T-cell (primary cell): ENCODE results near the gene STAU1. TPM values are rescaled to one million over a fixed set of nuclear protein-coding genes. Genes with fewer than 3 reads are reported as not detected.

Experiments used
- ATAC-seq, 4 experiments: fragments of 200-7000 bp in 3 of 4; fragments of 150-1000 bp in 1 of 4; cut with Tn5 transposase; replicated peaks in 1 of 4; 1 replicate in 3 of 4; 2 replicates in 1 of 4; pipeline ENCODE4 v1.10.0; 2021; ENCODE audit warnings: moderate library complexity in 3 of 4, mild to moderate bottlenecking in 2 of 4, moderate number of reproducible peaks in 1 of 4
- CTCF ChIA-PET, 2 donors: fragments of 300-600 bp; sonication (Branson Sonifier 250); formaldehyde crosslinking; loops; one replicate each; lab custom pipeline; 2022; ENCODE audit warnings: antibody characterized with exemption in 2 of 2; lab: Charles Lee
- POLR2A ChIA-PET, 2 donors: fragments of 300-600 bp; sonication (Branson Sonifier 250); formaldehyde crosslinking; loops; one replicate each; lab custom pipeline; 2022; ENCODE audit warnings: antibody characterized with exemption in 2 of 2; lab: Charles Lee
- DNase-seq, 35 experiments: peaks; one replicate each; pipeline versions ENCODE4 v3.0.0 to v3.0.0-alpha.2; 2013 to 2023
- H3K27ac ChIP-seq: one replicate; pipeline ENCODE4 v1.5.1; 2013; ENCODE audit warnings: low read length
- H3K27me3 ChIP-seq, 2 experiments: replicated peaks in 1 of 2; 1 replicate in 1 of 2; 2 replicates in 1 of 2; pipeline versions ENCODE4 v1.6.1 to v1.7.0; 2013; ENCODE audit warnings: low read length in 1 of 2, mixed read lengths in 1 of 2; ENCODE audit not compliant: control insufficient read depth in 2 of 2, insufficient read depth in 2 of 2; ENCODE audit errors: extremely low read depth in 1 of 2
- H3K36me3 ChIP-seq, 2 donors: 1 replicate in 1 of 2; 2 replicates in 1 of 2; pipeline versions ENCODE4 v1.6.1 to v1.7.0; 2013; ENCODE audit warnings: low read length in 1 of 2; ENCODE audit not compliant: control insufficient read depth in 2 of 2, insufficient read depth in 1 of 2; ENCODE audit errors: extremely low read depth in 1 of 2
- H3K4me1 ChIP-seq, 2 experiments: 1 replicate in 1 of 2; 2 replicates in 1 of 2; pipeline versions ENCODE4 v1.6.1 to v1.7.0; 2013; ENCODE audit warnings: low read length in 2 of 2, mixed read lengths in 1 of 2; ENCODE audit not compliant: insufficient read depth in 2 of 2, control insufficient read depth in 1 of 2; ENCODE audit errors: extremely low read depth in 1 of 2
- H3K4me3 ChIP-seq, 2 donors: 1 replicate in 1 of 2; 2 replicates in 1 of 2; pipeline versions ENCODE4 v1.5.1 to v1.7.0; 2013; ENCODE audit warnings: mild to moderate bottlenecking in 2 of 2, low read length in 1 of 2, moderate library complexity in 1 of 2; ENCODE audit not compliant: control insufficient read depth in 1 of 2; ENCODE audit errors: extremely low read depth in 1 of 2
- H3K9me3 ChIP-seq: 2 replicates; pipeline ENCODE4 v1.7.0; 2013
- H3K27ac Mint-ChIP-seq, 2 donors: one replicate each; pipeline ENCODE4 v1.8.0; 2020 to 2021; ENCODE audit warnings: mild to moderate bottlenecking in 2 of 2, mixed read lengths in 2 of 2
- H3K27me3 Mint-ChIP-seq, 2 donors: one replicate each; pipeline ENCODE4 v1.8.0; 2021 to 2022; ENCODE audit warnings: mixed read lengths in 2 of 2
- H3K36me3 Mint-ChIP-seq: one replicate; pipeline ENCODE4 v1.8.0; 2021; ENCODE audit warnings: mixed read lengths
- H3K4me1 Mint-ChIP-seq, 3 donors: one replicate each; pipeline ENCODE4 v1.8.0; 2020 to 2022; ENCODE audit warnings: mixed read lengths in 3 of 3, mild to moderate bottlenecking in 1 of 3
- H3K4me3 Mint-ChIP-seq, 3 donors: one replicate each; pipeline ENCODE4 v1.8.0; 2020 to 2022; ENCODE audit warnings: mild to moderate bottlenecking in 3 of 3, mixed read lengths in 3 of 3, moderate library complexity in 3 of 3
- H3K9me3 Mint-ChIP-seq, 3 donors: one replicate each; pipeline ENCODE4 v1.8.0; 2020 to 2022; ENCODE audit warnings: mixed read lengths in 3 of 3
- WGBS: methylation state at CpG from one replicate; pipeline ENCODE4 v1.1.5; 2013; ENCODE audit warnings: missing lambda C conversion rate; ENCODE audit not compliant: insufficient coverage; 5-methylcytosine and 5-hydroxymethylcytosine counted together
- total RNA-seq, 35 experiments: library from RNA in 6 of 35; stranded (reverse) in 6 of 35; fragments of 120-200 nt in 1 of 35; gene quantifications; one replicate each; pipeline versions ENCODE4 v1.2.1 to v1.2.4 and lab custom pipeline; 2013 to 2026

STAU1 gene
- total RNA-seq, 5 donors from 2014 or later (not counting 1 experiment from before 2014, with no cell fraction given), result 39.3 to 52.8 (median 43.6) TPM

DNA sequence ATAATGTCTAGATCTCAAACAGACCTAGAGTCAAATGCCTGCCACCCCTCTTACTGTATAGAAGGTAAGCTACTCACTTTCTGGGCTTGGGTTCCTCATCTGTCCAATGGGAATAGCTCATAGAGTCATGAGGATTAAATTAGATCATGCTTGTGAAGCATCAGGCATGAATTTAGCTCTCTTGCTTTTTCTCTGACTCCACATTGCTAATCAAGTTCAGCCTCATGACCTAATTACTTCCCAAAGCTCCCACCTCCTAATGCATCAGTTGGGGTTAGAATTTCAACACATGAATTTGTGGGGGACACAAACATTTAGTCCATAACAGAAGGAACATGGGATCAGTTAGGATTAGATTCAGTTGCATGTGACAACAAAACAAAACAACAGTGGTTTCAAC lies 26.4 kb upstream of the STAU1 start:
- no peak overlapping the region for H3K27ac ChIP-seq
- Mint-ChIP-seq H3K4me3 (no peak overlapping the region), H3K4me1 (peaks cover 8 to 10% (median 10%) of the 10 kb centered on the region in 3 donors), H3K27me3 (no peaks in the 10 kb centered on the region), H3K36me3 (no peaks in the 10 kb centered on the region), H3K27ac (no peak overlapping the region), H3K9me3 (peaks cover 5 to 6% (median 6%) of the 10 kb centered on the region in 3 donors)
- H3K4me1 ChIP-seq, result peaks cover 0 to 13% of the 10 kb centered on the region in 2 experiments
- H3K9me3 ChIP-seq, result no peaks in the 10 kb centered on the region
- no peaks in the 10 kb centered on the region for H3K27me3 ChIP-seq
- no peaks in the 10 kb centered on the region for H3K36me3 ChIP-seq
- ChIA-PET POLR2A (interaction anchor here in 1 of 2 donors (0.6 kb wide), 2 partner anchors 9 to 40 kb away, joined by 3 to 6 read pairs; no protein-coding TSS in a partner anchor), CTCF (interaction anchor here (0.8 to 4.3 kb wide), 6 partner anchors 18 to 137 kb away, joined by 3 to 70 read pairs (median 4); no protein-coding TSS in a partner anchor)
- H3K4me3 ChIP-seq, result no peak overlapping the region
- no peak for ATAC-seq
- no peak for DNase-seq

DNA sequence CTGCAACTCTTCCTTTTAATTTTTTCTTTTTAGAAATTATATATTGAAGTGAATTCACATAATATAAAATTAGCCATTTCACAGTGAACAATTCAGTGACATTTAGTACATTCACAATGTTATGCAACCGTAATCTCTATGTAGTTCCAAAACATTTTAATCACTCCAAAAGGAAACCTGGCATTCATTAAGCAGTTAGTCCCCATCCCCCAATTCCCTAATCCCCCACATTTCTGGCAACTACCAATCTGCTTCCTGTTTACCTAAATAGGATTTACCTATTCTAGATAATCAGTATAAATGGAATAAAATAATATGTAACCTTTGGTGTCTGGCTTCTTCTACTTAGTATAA lies 22.6 kb upstream of the STAU1 start:
- no peak for ATAC-seq
- ChIA-PET CTCF (no interaction called here), POLR2A (no interaction called here)
- no peaks in the 10 kb centered on the region for H3K4me1 ChIP-seq
- H3K27me3 Mint-ChIP-seq, result no peaks in the 10 kb centered on the region
- no peak overlapping the region for H3K27ac ChIP-seq
- DNase-seq, result no peak
- no peaks in the 10 kb centered on the region for H3K36me3 ChIP-seq
- peaks cover 5 to 6% (median 6%) of the 10 kb centered on the region in 3 donors for H3K9me3 Mint-ChIP-seq
- H3K36me3 Mint-ChIP-seq, result no peaks in the 10 kb centered on the region
- H3K4me1 Mint-ChIP-seq, result no peaks in the 10 kb centered on the region
- no peaks in the 10 kb centered on the region for H3K9me3 ChIP-seq
- 100% methylated on average over 1 of the region's 1 CpG for WGBS
- no peak overlapping the region for H3K4me3 Mint-ChIP-seq
- no peak overlapping the region for H3K4me3 ChIP-seq
- H3K27ac Mint-ChIP-seq, result no peak overlapping the region
- H3K27me3 ChIP-seq, result no peaks in the 10 kb centered on the region

GRCh38 chr20:49210101-49210756 lies 22.1 kb upstream of the STAU1 start:
- Mint-ChIP-seq H3K27me3 (no peaks in the 10 kb centered on the region), H3K36me3 (no peaks in the 10 kb centered on the region), H3K4me3 (no peak overlapping the region), H3K4me1 (no peaks in the 10 kb centered on the region), H3K9me3 (peaks cover 5 to 6% (median 6%) of the 10 kb centered on the region in 3 donors), H3K27ac (no peak overlapping the region)
- WGBS, result no CpG with 5 or more reads among the region's 1 CpG
- ATAC-seq (no peak), DNase-seq (no peak)
- ChIA-PET CTCF (no interaction called here), POLR2A (no interaction called here)
- H3K4me3 ChIP-seq, result no peak overlapping the region
- H3K27ac ChIP-seq, result no peak overlapping the region
- H3K27me3 ChIP-seq, result no peaks in the 10 kb centered on the region
- no peaks in the 10 kb centered on the region for H3K4me1 ChIP-seq
- no peaks in the 10 kb centered on the region for H3K36me3 ChIP-seq
- no peaks in the 10 kb centered on the region for H3K9me3 ChIP-seq

- CTCF ChIA-PET, result interaction anchor here in 1 of 2 donors (0.6 kb wide), 2 partner anchors 8 to 74 kb away, joined by 3 to 4 read pairs; no protein-coding TSS in a partner anchor
- Histone ChIP-seq H3K4me3 (no peak overlapping the region), H3K4me1 (no peaks in the 10 kb centered on the region), H3K36me3 (no peaks in the 10 kb centered on the region), H3K27ac (no peak overlapping the region), H3K9me3 (no peaks in the 10 kb centered on the region), H3K27me3 (no peaks in the 10 kb centered on the region)
- no peak for DNase-seq
- no peak overlapping the region for H3K4me3 Mint-ChIP-seq
- POLR2A ChIA-PET, result interaction anchor here (0.6 to 0.7 kb wide), 2 partner anchors 81 to 179 kb away, joined by 3 to 12 read pairs; no protein-coding TSS in a partner anchor
- WGBS, result 90% methylated on average over 5 of the region's 6 CpGs
- H3K4me1 Mint-ChIP-seq, result no peaks in the 10 kb centered on the region
- no peak for ATAC-seq
- no peaks in the 10 kb centered on the region for H3K27me3 Mint-ChIP-seq
- no peak overlapping the region for H3K27ac Mint-ChIP-seq
- peaks cover 5 to 6% (median 6%) of the 10 kb centered on the region in 3 donors for H3K9me3 Mint-ChIP-seq
- H3K36me3 Mint-ChIP-seq, result no peaks in the 10 kb centered on the region
Observed at GRCh38 chr20:49207076-49207475, 18.9 kb upstream of the STAU1 start.

- DNase-seq, result no peak
- Mint-ChIP-seq H3K4me3 (no peak overlapping the region), H3K4me1 (no peaks in the 10 kb centered on the region), H3K36me3 (no peaks in the 10 kb centered on the region), H3K27me3 (no peaks in the 10 kb centered on the region), H3K27ac (no peak overlapping the region), H3K9me3 (no peaks in the 10 kb centered on the region)
- no peaks in the 10 kb centered on the region for H3K27me3 ChIP-seq
- ChIA-PET POLR2A (no interaction called here), CTCF (no interaction called here)
- H3K4me1 ChIP-seq, result no peaks in the 10 kb centered on the region
- H3K36me3 ChIP-seq, result no peaks in the 10 kb centered on the region
- no peak for ATAC-seq
- H3K4me3 ChIP-seq, result no peak overlapping the region
- WGBS, result 100% methylated on average over 1 of the region's 9 CpGs
- H3K9me3 ChIP-seq, result no peaks in the 10 kb centered on the region
- no peak overlapping the region for H3K27ac ChIP-seq
Observed at GRCh38 chr20:49203746-49204145, 15.6 kb upstream of the STAU1 start.

DNA sequence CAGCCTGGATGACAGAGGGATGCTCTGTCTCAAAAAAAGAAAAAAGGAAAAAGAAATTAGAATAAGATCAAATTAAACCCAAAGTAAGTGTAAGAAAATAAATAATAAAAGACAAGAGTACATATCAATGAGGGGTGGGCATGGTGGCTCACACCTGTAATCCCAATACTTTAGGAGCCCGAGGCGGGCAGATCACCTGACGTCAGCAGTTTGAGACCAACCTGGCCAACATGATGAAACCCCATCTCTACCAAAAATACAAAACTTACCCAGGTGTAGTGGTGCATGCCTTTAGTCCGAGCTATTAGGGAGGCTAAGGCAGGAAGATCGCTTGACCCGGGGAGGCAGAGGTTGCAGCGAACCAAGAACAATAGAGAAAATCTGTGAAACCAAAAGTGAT lies 14.9 kb upstream of the STAU1 start:
- ATAC-seq, result no peak
- H3K27ac ChIP-seq, result no peak overlapping the region
- no peaks in the 10 kb centered on the region for H3K9me3 ChIP-seq
- H3K4me1 ChIP-seq, result no peaks in the 10 kb centered on the region
- CTCF ChIA-PET, result interaction anchor here in 1 of 2 donors (0.5 kb wide), 1 partner anchor 146 kb away, joined by 3 read pairs; no protein-coding TSS in a partner anchor
- H3K27me3 ChIP-seq, result no peaks in the 10 kb centered on the region
- Mint-ChIP-seq H3K36me3 (no peaks in the 10 kb centered on the region), H3K9me3 (no peaks in the 10 kb centered on the region), H3K4me3 (no peak overlapping the region), H3K27me3 (no peaks in the 10 kb centered on the region), H3K27ac (no peak overlapping the region), H3K4me1 (no peaks in the 10 kb centered on the region)
- no peak for DNase-seq
- no peaks in the 10 kb centered on the region for H3K36me3 ChIP-seq
- POLR2A ChIA-PET, result no interaction called here
- no peak overlapping the region for H3K4me3 ChIP-seq
- 100% methylated on average over 4 of the region's 7 CpGs for WGBS
